Smooth muscle cell (in vitro differentiated cells): ENCODE measurements around the gene MBNL2. TPM values are rescaled to one million over a fixed set of nuclear protein-coding genes. Genes with fewer than 3 reads are reported as not detected.
A peak's percentile ranks its signal among the peaks of the same experiment; 100 is the strongest.

Source experiments
- DNase-seq: peaks from one replicate; lab custom pipeline; 2025; ENCODE audit not compliant: unreplicated experiment; lab: John Stamatoyannopoulos, UW
- H2AFZ ChIP-seq: fragments of 200-600 bp; sonication (generic); 2 replicates; pipeline ENCODE4 v1.6.0; 2016; ENCODE audit warnings: antibody characterized with exemption, low read depth, mild to moderate bottlenecking
- H3F3A ChIP-seq: fragments of 200-600 bp; sonication (generic); 2 replicates; pipeline ENCODE4 v1.6.0; 2017; ENCODE audit warnings: antibody characterized with exemption, low read depth
- H3K27ac ChIP-seq: fragments of 200-600 bp; sonication (generic); 2 replicates; pipeline ENCODE4 v1.5.1; 2016; ENCODE audit warnings: low read depth, mild to moderate bottlenecking
- H3K27me3 ChIP-seq: fragments of 200-600 bp; sonication (generic); 2 replicates; pipeline ENCODE4 v1.6.1; 2016; ENCODE audit warnings: low read depth, mild to moderate bottlenecking
- H3K36me3 ChIP-seq: fragments of 200-600 bp; sonication (generic); 2 replicates; pipeline ENCODE4 v1.5.1; 2016; ENCODE audit warnings: low read depth
- H3K4me1 ChIP-seq: fragments of 200-600 bp; sonication (generic); 2 replicates; pipeline ENCODE4 v1.5.1; 2016; ENCODE audit warnings: low read depth
- H3K4me2 ChIP-seq: fragments of 200-600 bp; sonication (generic); 2 replicates; pipeline ENCODE4 v1.6.0; 2016; ENCODE audit warnings: mild to moderate bottlenecking
- H3K4me3 ChIP-seq: fragments of 200-600 bp; sonication (generic); 2 replicates; pipeline ENCODE4 v1.5.1; 2016; ENCODE audit warnings: mild to moderate bottlenecking
- H3K79me2 ChIP-seq: fragments of 200-600 bp; sonication (generic); 2 replicates; pipeline ENCODE4 v1.6.0; 2016; ENCODE audit warnings: low read depth, mild to moderate bottlenecking
- H3K9ac ChIP-seq: fragments of 200-600 bp; sonication (generic); 2 replicates; pipeline ENCODE4 v1.6.0; 2016; ENCODE audit warnings: low read depth
- H3K9me3 ChIP-seq: fragments of 200-600 bp; sonication (generic); replicated peaks from 2 replicates; pipeline ENCODE4 v1.5.1; 2016; ENCODE audit warnings: low read depth
- H4K20me1 ChIP-seq: fragments of 200-600 bp; sonication (generic); 2 replicates; pipeline ENCODE4 v1.6.0; 2016; ENCODE audit warnings: low read depth
- WGBS: methylation state at CpG from one replicate; pipeline ENCODE4 v1.1.7; 2016; ENCODE audit warnings: low lambda C conversion rate; 5-methylcytosine and 5-hydroxymethylcytosine counted together
- polyA plus RNA-seq: library from polyadenylated mRNA; unstranded; fragments of >200 nt; fragmentation: Nextera tagmentation; extraction: Ambion mirVana; gene quantifications from 2 replicates; pipeline ENCODE4 v1.2.1, GENCODE V29; 2016
- total RNA-seq: library from RNA; depleted of rRNA; stranded (reverse); fragments of >200 nt; gene quantifications from 2 replicates; pipeline ENCODE4 v1.2.3, GENCODE V29; 2014
- TF ChIP-seq, protein P1 (sequence below): fragments of 200-600 bp; sonication (generic); IDR thresholded peaks from 2 replicates; pipeline ENCODE4 v1.5.1; 2017; ENCODE audit warnings: borderline replicate concordance, mild to moderate bottlenecking, antibody characterized with exemption; ENCODE audit not compliant: insufficient read depth, poor library complexity, severe bottlenecking

The MBNL2 gene
- total and polyA plus RNA-seq, 2 experiments from 2014 or later = 33.7 to 120 TPM

DNA sequence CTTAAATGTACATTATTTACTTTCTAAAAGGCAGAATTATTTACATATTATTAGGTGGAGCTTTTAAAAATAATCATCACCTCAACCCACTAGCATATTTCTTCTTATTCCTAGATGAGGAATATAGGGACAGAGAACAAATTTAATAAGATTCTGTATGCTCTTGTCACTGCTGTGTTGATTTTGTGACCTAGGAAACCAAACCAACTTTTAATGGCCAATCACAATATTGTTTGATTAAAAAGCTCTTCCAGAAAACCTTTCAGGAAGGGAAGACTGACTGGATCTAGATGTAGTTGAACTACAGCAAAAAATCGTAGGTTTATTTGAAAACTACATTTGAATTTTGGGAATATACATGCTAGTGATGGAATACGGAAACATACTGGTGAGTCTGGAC lies 120.0 kb downstream of the MBNL2 start:
- Histone ChIP-seq H3K27me3 (no peaks in the 10 kb centered on the region), H3K27ac (peak overlapping the region; percentile 34), H3K9me3 (no peaks in the 10 kb centered on the region), H3K36me3 (no peaks in the 10 kb centered on the region), H4K20me1 (peaks cover 19% of the 10 kb centered on the region), H3K4me2 (no peak overlapping the region), H3F3A (peaks cover 5% of the 10 kb centered on the region), H3K4me3 (no peak overlapping the region), H3K79me2 (peaks cover 25% of the 10 kb centered on the region), H3K4me1 (no peaks in the 10 kb centered on the region), H3K9ac (no peak overlapping the region), H2AFZ (no peak overlapping the region)
- 82% methylated on average over 2 of the region's 2 CpGs for WGBS
- TF ChIP-seq, protein P1, sequence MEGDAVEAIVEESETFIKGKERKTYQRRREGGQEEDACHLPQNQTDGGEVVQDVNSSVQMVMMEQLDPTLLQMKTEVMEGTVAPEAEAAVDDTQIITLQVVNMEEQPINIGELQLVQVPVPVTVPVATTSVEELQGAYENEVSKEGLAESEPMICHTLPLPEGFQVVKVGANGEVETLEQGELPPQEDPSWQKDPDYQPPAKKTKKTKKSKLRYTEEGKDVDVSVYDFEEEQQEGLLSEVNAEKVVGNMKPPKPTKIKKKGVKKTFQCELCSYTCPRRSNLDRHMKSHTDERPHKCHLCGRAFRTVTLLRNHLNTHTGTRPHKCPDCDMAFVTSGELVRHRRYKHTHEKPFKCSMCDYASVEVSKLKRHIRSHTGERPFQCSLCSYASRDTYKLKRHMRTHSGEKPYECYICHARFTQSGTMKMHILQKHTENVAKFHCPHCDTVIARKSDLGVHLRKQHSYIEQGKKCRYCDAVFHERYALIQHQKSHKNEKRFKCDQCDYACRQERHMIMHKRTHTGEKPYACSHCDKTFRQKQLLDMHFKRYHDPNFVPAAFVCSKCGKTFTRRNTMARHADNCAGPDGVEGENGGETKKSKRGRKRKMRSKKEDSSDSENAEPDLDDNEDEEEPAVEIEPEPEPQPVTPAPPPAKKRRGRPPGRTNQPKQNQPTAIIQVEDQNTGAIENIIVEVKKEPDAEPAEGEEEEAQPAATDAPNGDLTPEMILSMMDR = no peak
- no peak for DNase-seq

- H3K27ac ChIP-seq = no peak overlapping the region
- H3K36me3 ChIP-seq = no peaks in the 10 kb centered on the region
- WGBS = 97% methylated on average over 8 of the region's 8 CpGs
- H3K79me2 ChIP-seq = peaks cover 20% of the 10 kb centered on the region
- DNase-seq = no peak
- TF ChIP-seq, protein P1 = no peak
- H3F3A ChIP-seq = peaks cover 5% of the 10 kb centered on the region
- H3K9ac ChIP-seq = no peak overlapping the region
- H3K4me3 ChIP-seq = no peak overlapping the region
- no peaks in the 10 kb centered on the region for H3K9me3 ChIP-seq
- peaks cover 19% of the 10 kb centered on the region for H4K20me1 ChIP-seq
- H2AFZ ChIP-seq = no peak overlapping the region
- H3K4me1 ChIP-seq = no peaks in the 10 kb centered on the region
- H3K4me2 ChIP-seq = no peak overlapping the region
- H3K27me3 ChIP-seq = no peaks in the 10 kb centered on the region
These were observed 120.8 kb downstream of the MBNL2 start for GRCh38 chr13:97342936-97343335.

GRCh38 chr13:97344265-97345175 lies 122.4 kb downstream of the MBNL2 start:
- TF ChIP-seq, protein P1 = peak; percentile 54
- Histone ChIP-seq H3K9me3 (no peaks in the 10 kb centered on the region), H3K4me1 (no peaks in the 10 kb centered on the region), H3K79me2 (peaks cover 20% of the 10 kb centered on the region), H3K4me3 (no peak overlapping the region), H4K20me1 (peaks cover 19% of the 10 kb centered on the region), H3K4me2 (no peak overlapping the region), H3K27me3 (no peaks in the 10 kb centered on the region), H3K9ac (no peak overlapping the region), H3F3A (peaks cover 5% of the 10 kb centered on the region), H3K36me3 (no peaks in the 10 kb centered on the region), H3K27ac (no peak overlapping the region), H2AFZ (no peak overlapping the region)
- 57% methylated on average over 5 of the region's 5 CpGs for WGBS
- DNase-seq = no peak
